Jurkat, Clone E6-1 (cell line): ENCODE data around the gene RMI2.
"Not testable (repeated sequence)": the region's sequence is repeated elsewhere in the genome, so short reads cannot be mapped to it uniquely, and the experiment has no call there.

Source experiments
- DNase-seq: peaks from one replicate; pipeline ENCODE4 v3.0.0-alpha.2; 2011; ENCODE audit warnings: low read depth, low spot score
- H3K4me3 ChIP-seq: 2 replicates; pipeline ENCODE4 v1.5.1; 2011; ENCODE audit warnings: mild to moderate bottlenecking, low read length, control low read depth, moderate library complexity

Gene RMI2

GRCh38 chr16:11372073-11372828 lies 27.0 kb downstream of the RMI2 start:
- H3K4me3 ChIP-seq: no peak overlapping the region
- no peak for DNase-seq

- DNase-seq: no peak
- no peak overlapping the region for H3K4me3 ChIP-seq
Measured at GRCh38 chr16:11372829-11373306, 27.6 kb downstream of the RMI2 start.

GRCh38 chr16:11374255-11374654 lies 29.0 kb downstream of the RMI2 start:
- no peak overlapping the region for H3K4me3 ChIP-seq
- no peak for DNase-seq

- no peak for DNase-seq
- H3K4me3 ChIP-seq: no peak overlapping the region
Measured at GRCh38 chr16:11377154-11377553, 31.9 kb downstream of the RMI2 start.

GRCh38 chr16:11378951-11379350 lies 33.7 kb downstream of the RMI2 start:
- H3K4me3 ChIP-seq, DNase-seq: not testable (repeated sequence)

GRCh38 chr16:11379420-11379819 lies 34.2 kb downstream of the RMI2 start:
- no peak overlapping the region for H3K4me3 ChIP-seq
- DNase-seq: no peak

- DNase-seq: no peak
- no peak overlapping the region for H3K4me3 ChIP-seq
Measured at GRCh38 chr16:11380836-11381235, 35.6 kb downstream of the RMI2 start.

GRCh38 chr16:11383481-11384183 lies 38.4 kb downstream of the RMI2 start:
- DNase-seq: no peak
- no peak overlapping the region for H3K4me3 ChIP-seq

- H3K4me3 ChIP-seq: no peak overlapping the region
- DNase-seq: no peak
Measured at GRCh38 chr16:11384184-11384955, 39.1 kb downstream of the RMI2 start.

GRCh38 chr16:11384956-11385586 lies 39.8 kb downstream of the RMI2 start:
- no peak for DNase-seq
- no peak overlapping the region for H3K4me3 ChIP-seq

GRCh38 chr16:11386054-11386680 lies 40.9 kb downstream of the RMI2 start:
- no peak overlapping the region for H3K4me3 ChIP-seq
- no peak for DNase-seq

GRCh38 chr16:11386791-11387546 lies 41.7 kb downstream of the RMI2 start:
- H3K4me3 ChIP-seq: no peak overlapping the region
- no peak for DNase-seq

- no peak overlapping the region for H3K4me3 ChIP-seq
- DNase-seq: no peak
Measured at GRCh38 chr16:11389083-11389482, 43.8 kb downstream of the RMI2 start.

GRCh38 chr16:11389631-11390565 lies 44.6 kb downstream of the RMI2 start:
- no peak for DNase-seq

GRCh38 chr16:11390573-11391495 lies 45.6 kb downstream of the RMI2 start:
- DNase-seq: no peak
- H3K4me3 ChIP-seq: no peak overlapping the region

More at GRCh38 chr16:11389631-11390565, 44.6 kb downstream of the RMI2 start:
- H3K4me3 ChIP-seq: no peak overlapping the region

- H3K4me3 ChIP-seq: no peak overlapping the region
- DNase-seq: no peak
Measured at GRCh38 chr16:11391576-11391975, 46.3 kb downstream of the RMI2 start.
